ENCODE measurements around the gene CCSER1.
"Not testable (repeated sequence)": the region's sequence is repeated elsewhere in the genome, so short reads cannot be mapped to it uniquely, and the experiment has no call there.

CCSER1 gene

DNA sequence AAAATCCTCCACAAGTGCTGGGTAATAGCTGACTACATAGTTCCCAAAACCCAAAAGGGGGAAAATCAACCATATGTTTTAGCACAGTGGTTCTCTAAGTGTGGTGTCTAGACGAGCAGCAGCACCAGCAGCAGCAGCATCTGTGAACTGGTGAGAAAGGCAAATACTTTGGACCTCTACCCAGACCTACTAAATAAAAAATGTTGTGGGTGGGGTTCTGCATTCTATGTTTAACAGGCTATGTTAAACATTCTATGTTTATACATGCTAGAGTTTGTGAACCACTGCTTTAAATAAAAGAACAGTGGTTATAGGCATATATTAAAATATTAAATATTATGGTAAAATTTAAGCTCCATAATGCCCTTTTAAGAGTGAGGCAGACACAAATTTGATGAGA is 1171.6 kb downstream of the CCSER1 start:
- no peaks in the 10 kb centered on the region for H3K36me3 ChIP-seq (ENCODE audit: insufficient read depth, low read length)
- H3K9me3 ChIP-seq (replicated peaks; ENCODE audit: low read length) = peaks cover 8% of the 10 kb centered on the region
- no peak overlapping the region for H3K4me2 ChIP-seq (ENCODE audit: low read length)
- no peaks in the 10 kb centered on the region for H3K4me1 ChIP-seq (ENCODE audit: control insufficient read depth, insufficient read depth, low read length)
- no peak overlapping the region for H3K9ac ChIP-seq (ENCODE audit: low read depth, low read length)
- no peaks in the 10 kb centered on the region for H3K27me3 ChIP-seq (ENCODE audit: control insufficient read depth, insufficient read depth, low read length)
- no peak overlapping the region for H3K4me3 ChIP-seq (ENCODE audit: low read length)

DNA sequence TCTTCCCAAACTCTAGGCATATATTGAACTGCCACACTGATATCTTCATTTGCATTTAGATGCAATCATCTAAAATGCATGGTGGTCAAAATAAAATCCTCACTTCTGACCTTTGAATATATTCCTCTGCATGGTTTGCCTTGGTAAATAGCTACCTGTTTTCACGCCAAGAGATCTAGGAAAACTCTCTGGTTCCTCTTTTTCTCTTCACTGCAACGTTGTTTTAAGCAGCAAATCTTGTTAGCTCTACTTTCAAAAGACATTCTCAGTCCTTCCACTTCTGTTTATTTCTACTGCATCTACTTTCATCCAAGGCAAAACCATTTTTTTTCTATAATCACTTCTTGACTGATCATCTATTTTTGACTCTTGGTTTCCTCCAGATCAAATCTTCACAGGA is 1174.9 kb downstream of the CCSER1 start:
- Histone ChIP-seq H3K36me3 (ENCODE audit: insufficient read depth, low read length) (no peaks in the 10 kb centered on the region), H3K4me3 (ENCODE audit: low read length) (no peak overlapping the region), H3K27me3 (ENCODE audit: control insufficient read depth, insufficient read depth, low read length) (no peaks in the 10 kb centered on the region), H3K9ac (ENCODE audit: low read depth, low read length) (no peak overlapping the region), H3K9me3 (replicated peaks; ENCODE audit: low read length) (peaks cover 4% of the 10 kb centered on the region), H3K4me1 (ENCODE audit: control insufficient read depth, insufficient read depth, low read length) (no peaks in the 10 kb centered on the region), H3K4me2 (ENCODE audit: low read length) (no peak overlapping the region)

DNA sequence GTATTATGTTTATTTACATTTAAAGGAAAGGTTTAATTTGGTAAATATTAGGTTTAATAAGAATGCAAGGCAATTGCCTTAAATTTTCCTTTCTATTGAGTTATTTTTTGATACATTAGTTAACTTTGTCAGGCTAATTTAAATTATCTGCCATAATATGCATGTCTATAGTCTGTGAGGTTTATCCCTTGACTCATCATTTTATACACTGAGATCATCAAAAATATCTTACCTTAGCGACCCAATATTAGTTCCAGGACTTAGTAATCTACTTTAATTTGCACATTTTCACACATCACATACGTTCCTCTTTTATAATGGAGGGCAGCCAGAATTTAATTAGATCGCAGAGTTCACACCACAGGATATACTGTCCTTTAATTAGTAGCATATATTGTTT is 1177.1 kb downstream of the CCSER1 start:
- no peak overlapping the region for H3K9ac ChIP-seq (ENCODE audit: low read depth, low read length)
- H3K36me3 ChIP-seq (ENCODE audit: insufficient read depth, low read length) = no peaks in the 10 kb centered on the region
- H3K4me3 ChIP-seq (ENCODE audit: low read length) = no peak overlapping the region
- H3K4me1 ChIP-seq (ENCODE audit: control insufficient read depth, insufficient read depth, low read length) = no peaks in the 10 kb centered on the region
- no peak overlapping the region for H3K4me2 ChIP-seq (ENCODE audit: low read length)
- no peaks in the 10 kb centered on the region for H3K27me3 ChIP-seq (ENCODE audit: control insufficient read depth, insufficient read depth, low read length)
- peaks cover 4% of the 10 kb centered on the region for H3K9me3 ChIP-seq (replicated peaks; ENCODE audit: low read length)

DNA sequence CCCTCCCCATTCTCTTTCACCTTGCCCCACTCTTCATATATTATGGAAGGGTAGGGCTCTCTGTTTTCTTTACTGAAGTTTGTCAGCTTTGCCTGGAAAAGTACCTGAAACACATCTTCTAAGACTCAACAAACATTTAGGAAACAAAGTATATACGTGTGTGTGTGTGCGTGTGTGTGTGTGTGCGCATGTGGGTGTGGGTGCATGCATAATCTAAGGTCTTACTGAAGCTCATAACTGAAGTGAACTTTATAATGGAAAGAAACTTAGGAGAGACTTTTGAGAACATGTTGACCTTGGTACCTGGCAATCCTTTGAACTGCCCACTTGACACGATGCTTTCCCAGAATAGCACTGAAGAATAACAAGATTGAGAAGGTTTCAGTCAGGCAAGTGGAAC is 1190.2 kb downstream of the CCSER1 start:
- no peak overlapping the region for H3K4me3 ChIP-seq (ENCODE audit: low read length)
- H3K4me2 ChIP-seq (ENCODE audit: low read length) = no peak overlapping the region
- H3K27me3 ChIP-seq (ENCODE audit: control insufficient read depth, insufficient read depth, low read length) = no peaks in the 10 kb centered on the region
- H3K36me3 ChIP-seq (ENCODE audit: insufficient read depth, low read length) = no peaks in the 10 kb centered on the region
- H3K9ac ChIP-seq (ENCODE audit: low read depth, low read length) = no peak overlapping the region
- no peaks in the 10 kb centered on the region for H3K9me3 ChIP-seq (replicated peaks; ENCODE audit: low read length)
- no peaks in the 10 kb centered on the region for H3K4me1 ChIP-seq (ENCODE audit: control insufficient read depth, insufficient read depth, low read length)

DNA sequence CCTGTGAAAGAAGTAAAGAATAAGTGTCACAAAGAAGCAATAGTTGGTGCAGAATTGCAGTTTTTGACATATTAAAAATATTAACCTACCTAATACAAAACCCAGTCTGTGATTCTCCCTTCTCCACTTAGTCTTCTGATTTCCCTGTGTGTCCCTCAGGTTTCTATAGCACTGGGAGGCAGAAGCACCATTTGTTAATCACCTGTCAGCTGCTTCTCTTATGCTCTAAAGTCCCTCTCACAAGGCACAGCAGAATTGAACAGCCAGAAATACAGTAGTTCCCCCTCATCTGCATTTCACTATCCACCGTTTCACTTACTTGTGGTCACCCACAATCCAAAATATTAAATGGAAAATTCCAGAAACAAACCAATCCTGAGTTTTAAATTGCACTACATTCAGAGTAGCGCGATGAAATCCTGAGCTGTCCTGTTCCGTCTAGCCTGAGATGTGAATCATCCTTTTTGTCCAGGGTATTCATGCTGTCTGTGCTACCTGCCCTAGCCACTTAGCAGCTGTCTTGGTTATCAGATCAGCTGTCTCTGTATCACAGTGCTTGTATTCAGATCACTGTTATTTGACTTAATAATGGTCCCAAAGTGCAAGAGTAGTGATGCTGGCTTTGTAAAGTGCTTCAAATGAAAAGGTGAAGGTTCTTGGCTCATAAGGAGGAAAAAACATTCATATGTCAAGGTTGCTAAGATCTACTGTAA is 1192.5 kb downstream of the CCSER1 start:
- H3K27me3 ChIP-seq (ENCODE audit: control insufficient read depth, insufficient read depth, low read length) = no peaks in the 10 kb centered on the region
- H3K4me1 ChIP-seq (ENCODE audit: control insufficient read depth, insufficient read depth, low read length) = no peaks in the 10 kb centered on the region
- no peak overlapping the region for H3K9ac ChIP-seq (ENCODE audit: low read depth, low read length)
- no peaks in the 10 kb centered on the region for H3K9me3 ChIP-seq (replicated peaks; ENCODE audit: low read length)
- no peaks in the 10 kb centered on the region for H3K36me3 ChIP-seq (ENCODE audit: insufficient read depth, low read length)
- no peak overlapping the region for H3K4me2 ChIP-seq (ENCODE audit: low read length)
- no peak overlapping the region for H3K4me3 ChIP-seq (ENCODE audit: low read length)

DNA sequence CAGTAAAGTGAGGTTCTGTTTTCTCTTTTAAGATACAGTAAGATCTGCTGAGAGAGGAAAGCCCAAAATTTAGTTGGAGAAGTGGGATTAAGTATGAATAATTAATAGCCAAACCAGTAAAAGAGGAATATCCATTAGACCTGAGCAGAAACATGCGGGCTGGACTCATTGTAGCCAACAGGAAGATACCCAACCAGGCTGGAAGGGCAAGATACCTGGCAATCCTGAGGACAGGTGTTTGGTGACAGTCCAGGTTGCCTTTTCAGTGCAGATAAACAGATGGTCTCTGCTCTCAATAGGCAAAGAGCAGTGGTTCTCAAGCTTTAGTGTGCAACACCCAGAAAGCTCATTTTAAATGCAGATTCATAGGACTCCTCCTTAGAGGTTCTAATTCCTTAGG is 1195.8 kb downstream of the CCSER1 start:
- Histone ChIP-seq H3K9me3 (replicated peaks; ENCODE audit: low read length) (peaks cover 1% of the 10 kb centered on the region), H3K9ac (ENCODE audit: low read depth, low read length) (no peak overlapping the region), H3K4me2 (ENCODE audit: low read length) (no peak overlapping the region)

DNA sequence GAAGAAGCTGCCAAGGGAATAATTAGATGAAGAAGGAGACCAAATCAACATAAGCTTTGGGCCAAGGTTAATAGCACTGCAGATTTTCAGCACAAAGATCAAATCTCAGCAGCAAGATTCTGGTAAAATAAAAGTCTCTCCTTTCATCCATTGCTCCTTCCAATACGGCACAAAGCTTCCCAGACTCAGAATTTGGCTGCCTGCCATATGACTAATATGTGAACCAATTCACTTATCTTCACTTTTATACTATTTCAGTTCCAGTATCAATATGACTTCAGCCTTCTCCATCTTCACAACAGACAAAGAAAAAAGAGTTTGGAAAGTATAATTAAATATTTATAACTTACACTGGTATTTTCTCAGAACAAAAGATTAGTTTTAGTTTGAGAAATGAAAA is 1198.3 kb downstream of the CCSER1 start:
- Histone ChIP-seq H3K27me3 (ENCODE audit: control insufficient read depth, insufficient read depth, low read length) (no peaks in the 10 kb centered on the region), H3K4me2 (ENCODE audit: low read length) (no peak overlapping the region), H3K9ac (ENCODE audit: low read depth, low read length) (no peak overlapping the region), H3K4me1 (ENCODE audit: control insufficient read depth, insufficient read depth, low read length) (no peaks in the 10 kb centered on the region), H3K36me3 (ENCODE audit: insufficient read depth, low read length) (no peaks in the 10 kb centered on the region), H3K9me3 (replicated peaks; ENCODE audit: low read length) (peaks cover 4% of the 10 kb centered on the region), H3K4me3 (ENCODE audit: low read length) (no peak overlapping the region)

More for the DNA sequence above, 1195.8 kb downstream of the CCSER1 start:
- Histone ChIP-seq H3K4me1 (ENCODE audit: control insufficient read depth, insufficient read depth, low read length) (no peaks in the 10 kb centered on the region), H3K4me3 (ENCODE audit: low read length) (no peak overlapping the region), H3K27me3 (ENCODE audit: control insufficient read depth, insufficient read depth, low read length) (no peaks in the 10 kb centered on the region), H3K36me3 (ENCODE audit: insufficient read depth, low read length) (no peaks in the 10 kb centered on the region)

DNA sequence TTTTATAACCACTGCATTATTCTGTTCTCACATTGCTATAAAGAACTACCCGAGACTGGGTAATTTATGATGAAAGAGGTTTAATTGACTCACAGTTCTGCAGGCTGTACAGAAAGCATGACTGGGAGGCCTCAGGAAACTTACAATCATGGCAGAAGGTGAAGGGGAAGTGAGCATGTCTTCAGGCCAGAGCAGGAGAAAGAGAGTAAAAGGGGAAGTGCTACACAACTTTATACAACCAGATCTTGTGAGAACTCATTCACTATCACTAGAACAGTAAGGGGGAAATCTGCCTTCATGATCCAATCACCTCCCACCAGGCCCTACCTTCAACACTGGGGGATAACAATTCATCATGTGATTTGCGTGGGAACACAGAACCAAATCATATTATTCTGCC is 1199.0 kb downstream of the CCSER1 start:
- H3K4me2 ChIP-seq (ENCODE audit: low read length); H3K4me1 ChIP-seq (ENCODE audit: control insufficient read depth, insufficient read depth, low read length); H3K36me3 ChIP-seq (ENCODE audit: insufficient read depth, low read length); H3K9me3 ChIP-seq (replicated peaks; ENCODE audit: low read length); H3K9ac ChIP-seq (ENCODE audit: low read depth, low read length); H3K4me3 ChIP-seq (ENCODE audit: low read length); H3K27me3 ChIP-seq (ENCODE audit: control insufficient read depth, insufficient read depth, low read length): not testable (repeated sequence)

DNA sequence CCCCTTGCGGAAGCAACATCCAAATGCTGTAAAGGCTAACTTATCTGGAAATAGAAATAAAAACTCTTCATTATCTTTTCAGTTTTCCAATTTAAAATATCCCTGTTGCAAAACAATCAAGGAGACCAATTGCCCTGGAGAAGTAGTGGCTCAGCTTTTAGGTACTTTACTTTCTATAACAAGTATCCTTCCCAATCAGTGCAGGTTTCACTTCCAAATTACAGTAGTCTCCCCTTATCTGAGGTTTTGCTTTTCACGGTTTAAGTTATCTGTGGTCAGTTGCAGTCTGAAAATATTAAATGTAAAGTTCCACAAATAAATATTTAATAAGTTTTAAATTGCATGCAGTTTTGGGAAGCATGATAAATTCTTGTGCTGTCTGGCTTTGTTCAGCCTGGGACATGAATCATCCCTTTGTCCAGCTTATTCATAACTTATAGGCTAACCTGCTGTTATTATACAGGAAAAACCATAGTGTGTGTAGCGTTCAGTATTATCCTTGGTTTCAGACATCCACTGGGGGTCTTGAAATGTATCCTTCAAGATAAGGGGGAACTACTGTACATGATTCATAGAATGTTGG is 1203.5 kb downstream of the CCSER1 start:
- no peaks in the 10 kb centered on the region for H3K4me1 ChIP-seq (ENCODE audit: control insufficient read depth, insufficient read depth, low read length)
- no peaks in the 10 kb centered on the region for H3K27me3 ChIP-seq (ENCODE audit: control insufficient read depth, insufficient read depth, low read length)
- H3K4me3 ChIP-seq (ENCODE audit: low read length) = no peak overlapping the region
- no peak overlapping the region for H3K4me2 ChIP-seq (ENCODE audit: low read length)
- no peaks in the 10 kb centered on the region for H3K36me3 ChIP-seq (ENCODE audit: insufficient read depth, low read length)
- H3K9me3 ChIP-seq (replicated peaks; ENCODE audit: low read length) = peaks cover 4% of the 10 kb centered on the region
- no peak overlapping the region for H3K9ac ChIP-seq (ENCODE audit: low read depth, low read length)

DNA sequence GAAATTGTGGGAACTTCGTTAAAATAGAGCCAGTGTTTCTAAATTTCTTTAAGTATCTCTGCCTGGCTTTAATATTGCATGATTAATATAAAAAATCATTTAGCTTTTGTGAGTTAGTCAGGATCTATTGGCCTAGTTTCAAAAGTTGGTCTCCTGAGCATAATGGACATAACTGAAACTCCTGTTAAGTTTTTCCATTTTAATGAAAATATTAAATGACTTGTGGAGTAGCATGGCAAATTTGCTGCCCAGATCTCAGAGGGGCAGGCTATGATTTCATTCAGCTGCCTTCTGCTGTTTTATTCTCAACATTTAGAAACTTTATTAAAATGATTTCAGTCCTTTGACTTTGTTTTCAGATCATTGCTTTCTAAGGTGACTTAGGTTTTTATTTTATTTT is 1213.6 kb downstream of the CCSER1 start:
- H3K36me3 ChIP-seq (ENCODE audit: insufficient read depth, low read length) = no peaks in the 10 kb centered on the region
- H3K9me3 ChIP-seq (replicated peaks; ENCODE audit: low read length) = no peaks in the 10 kb centered on the region
- no peak overlapping the region for H3K4me3 ChIP-seq (ENCODE audit: low read length)
- H3K9ac ChIP-seq (ENCODE audit: low read depth, low read length) = no peak overlapping the region
- H3K4me2 ChIP-seq (ENCODE audit: low read length) = no peak overlapping the region
- no peaks in the 10 kb centered on the region for H3K27me3 ChIP-seq (ENCODE audit: control insufficient read depth, insufficient read depth, low read length)
- H3K4me1 ChIP-seq (ENCODE audit: control insufficient read depth, insufficient read depth, low read length) = no peaks in the 10 kb centered on the region

DNA sequence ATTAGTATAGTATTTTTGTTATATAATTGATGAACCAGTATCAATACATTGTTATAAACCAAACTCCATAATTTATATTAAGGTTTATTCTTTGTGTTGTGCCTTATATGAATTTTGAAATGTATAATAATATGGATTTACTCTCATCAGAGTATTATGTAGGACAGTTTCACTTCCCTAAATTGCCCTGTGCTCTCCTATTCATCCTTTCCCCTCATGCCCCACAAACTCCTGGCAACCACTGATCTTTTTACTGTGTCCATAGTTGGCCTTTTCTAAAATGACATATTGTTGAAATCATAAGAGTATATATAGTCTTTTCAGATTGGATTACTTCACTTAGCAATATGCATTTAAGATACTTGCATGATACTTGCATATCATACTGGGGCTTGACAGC is 1218.4 kb downstream of the CCSER1 start:
- no peaks in the 10 kb centered on the region for H3K27me3 ChIP-seq (ENCODE audit: control insufficient read depth, insufficient read depth, low read length)
- no peak overlapping the region for H3K4me3 ChIP-seq (ENCODE audit: low read length)
- no peak overlapping the region for H3K4me2 ChIP-seq (ENCODE audit: low read length)
- H3K36me3 ChIP-seq (ENCODE audit: insufficient read depth, low read length) = no peaks in the 10 kb centered on the region
- H3K9ac ChIP-seq (ENCODE audit: low read depth, low read length) = no peak overlapping the region
- no peaks in the 10 kb centered on the region for H3K4me1 ChIP-seq (ENCODE audit: control insufficient read depth, insufficient read depth, low read length)
- H3K9me3 ChIP-seq (replicated peaks; ENCODE audit: low read length) = no peaks in the 10 kb centered on the region

DNA sequence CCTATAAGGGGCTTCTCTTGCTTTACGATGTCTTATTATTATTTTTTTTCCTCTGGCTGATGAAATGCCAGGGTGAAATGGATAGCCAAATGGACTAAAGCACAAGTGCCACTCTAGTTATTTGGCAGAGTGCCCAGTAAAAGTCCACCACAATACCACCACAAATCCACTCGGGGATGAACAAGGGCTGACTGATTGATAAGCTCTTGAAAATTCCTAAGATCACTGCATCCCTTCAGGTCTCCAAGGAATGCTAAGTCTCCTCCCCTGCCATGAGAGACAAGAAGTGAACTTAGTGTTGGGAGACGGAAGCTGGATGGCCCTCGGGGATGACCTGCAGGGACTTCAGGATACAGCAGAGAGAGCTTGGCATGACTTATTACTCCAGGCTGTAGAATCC is 1229.3 kb downstream of the CCSER1 start:
- H3K9ac ChIP-seq (ENCODE audit: low read depth, low read length); H3K4me1 ChIP-seq (ENCODE audit: control insufficient read depth, insufficient read depth, low read length); H3K27me3 ChIP-seq (ENCODE audit: control insufficient read depth, insufficient read depth, low read length); H3K4me2 ChIP-seq (ENCODE audit: low read length); H3K4me3 ChIP-seq (ENCODE audit: low read length); H3K9me3 ChIP-seq (replicated peaks; ENCODE audit: low read length); H3K36me3 ChIP-seq (ENCODE audit: insufficient read depth, low read length): not testable (repeated sequence)
